ENCODE data around the gene CABLES2.

DNA sequence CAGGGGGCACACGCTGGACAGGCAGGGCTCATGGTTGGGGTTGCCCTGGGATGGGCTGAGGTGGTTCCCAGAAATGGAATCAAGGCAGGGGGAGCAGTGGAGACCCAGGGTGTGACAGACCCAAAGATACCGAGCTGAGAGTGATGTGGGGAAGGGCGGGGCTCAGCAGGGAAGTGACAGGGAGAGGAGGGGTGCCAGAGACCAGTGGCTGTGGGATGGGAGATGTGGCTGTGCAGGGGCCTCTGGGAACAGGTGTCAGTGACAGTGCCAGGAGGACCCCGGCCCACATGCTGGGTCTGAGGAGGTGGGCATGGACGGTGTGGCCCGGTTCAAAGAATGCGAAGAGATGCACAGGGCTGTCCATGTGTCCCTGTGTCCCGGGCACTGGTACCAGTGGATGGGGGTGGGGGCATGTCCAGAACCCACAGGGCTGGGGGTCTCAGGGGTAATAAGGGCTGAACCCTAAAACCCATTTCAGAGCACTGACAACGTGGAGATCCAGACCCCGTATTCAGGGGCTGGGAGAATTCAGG, 1.0 kb downstream of the CABLES2 start:
- TF ChIP-seq TCF4 (CRISPR knock-in tag; IDR thresholded peaks at IDR 0.05; ENCODE audit: borderline replicate concordance), result no peak
- TF ChIP-seq ISL1 (CRISPR knock-in tag; IDR thresholded peaks at IDR 0.05), result no peak
- no peak for TF ChIP-seq SNAI2 (CRISPR knock-in tag; IDR thresholded peaks at IDR 0.05)
- no peak for TF ChIP-seq RARB (CRISPR knock-in tag; IDR thresholded peaks at IDR 0.05)
- TF ChIP-seq ZFP3 (CRISPR knock-in tag; IDR thresholded peaks at IDR 0.05), result no peak
- no peak for TF ChIP-seq CSDC2 (CRISPR knock-in tag; IDR thresholded peaks at IDR 0.05)
- TF ChIP-seq, protein P1, sequence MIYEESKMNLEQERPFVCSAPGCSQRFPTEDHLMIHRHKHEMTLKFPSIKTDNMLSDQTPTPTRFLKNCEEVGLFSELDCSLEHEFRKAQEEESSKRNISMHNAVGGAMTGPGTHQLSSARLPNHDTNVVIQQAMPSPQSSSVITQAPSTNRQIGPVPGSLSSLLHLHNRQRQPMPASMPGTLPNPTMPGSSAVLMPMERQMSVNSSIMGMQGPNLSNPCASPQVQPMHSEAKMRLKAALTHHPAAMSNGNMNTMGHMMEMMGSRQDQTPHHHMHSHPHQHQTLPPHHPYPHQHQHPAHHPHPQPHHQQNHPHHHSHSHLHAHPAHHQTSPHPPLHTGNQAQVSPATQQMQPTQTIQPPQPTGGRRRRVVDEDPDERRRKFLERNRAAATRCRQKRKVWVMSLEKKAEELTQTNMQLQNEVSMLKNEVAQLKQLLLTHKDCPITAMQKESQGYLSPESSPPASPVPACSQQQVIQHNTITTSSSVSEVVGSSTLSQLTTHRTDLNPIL (CRISPR knock-in tag; IDR thresholded peaks at IDR 0.05; ENCODE audit: low read depth), result no peak
- TF ChIP-seq, protein P2, sequence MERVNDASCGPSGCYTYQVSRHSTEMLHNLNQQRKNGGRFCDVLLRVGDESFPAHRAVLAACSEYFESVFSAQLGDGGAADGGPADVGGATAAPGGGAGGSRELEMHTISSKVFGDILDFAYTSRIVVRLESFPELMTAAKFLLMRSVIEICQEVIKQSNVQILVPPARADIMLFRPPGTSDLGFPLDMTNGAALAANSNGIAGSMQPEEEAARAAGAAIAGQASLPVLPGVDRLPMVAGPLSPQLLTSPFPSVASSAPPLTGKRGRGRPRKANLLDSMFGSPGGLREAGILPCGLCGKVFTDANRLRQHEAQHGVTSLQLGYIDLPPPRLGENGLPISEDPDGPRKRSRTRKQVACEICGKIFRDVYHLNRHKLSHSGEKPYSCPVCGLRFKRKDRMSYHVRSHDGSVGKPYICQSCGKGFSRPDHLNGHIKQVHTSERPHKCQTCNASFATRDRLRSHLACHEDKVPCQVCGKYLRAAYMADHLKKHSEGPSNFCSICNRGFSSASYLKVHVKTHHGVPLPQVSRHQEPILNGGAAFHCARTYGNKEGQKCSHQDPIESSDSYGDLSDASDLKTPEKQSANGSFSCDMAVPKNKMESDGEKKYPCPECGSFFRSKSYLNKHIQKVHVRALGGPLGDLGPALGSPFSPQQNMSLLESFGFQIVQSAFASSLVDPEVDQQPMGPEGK (CRISPR knock-in tag; IDR thresholded peaks at IDR 0.05; ENCODE audit: borderline replicate concordance), result no peak

Data from SK-N-SH treated with all-trans-retinoic acid at 6 μM for 48 hours (cell line).